CD8-positive, alpha-beta memory T cell (primary cell): ENCODE data around the gene NEK2. TPM values are rescaled to one million over a fixed set of nuclear protein-coding genes. Genes with fewer than 3 reads are reported as not detected.
"Not testable (repeated sequence)": the region's sequence is repeated elsewhere in the genome, so short reads cannot be mapped to it uniquely, and the experiment has no call there.

Experiments used
- CTCF ChIA-PET: fragments of 350-600 bp; sonication (Branson Sonifier 250); formaldehyde crosslinking; loops from one replicate; lab custom pipeline; 2021; ENCODE audit warnings: antibody characterized with exemption; lab: Charles Lee
- POLR2A ChIA-PET: fragments of 350-600 bp; sonication (Branson Sonifier 250); formaldehyde crosslinking; loops from one replicate; lab custom pipeline; 2021; ENCODE audit warnings: antibody characterized with exemption; lab: Charles Lee
- DNase-seq, 5 donors: peaks; one replicate each; pipeline versions ENCODE4 v3.0.0 to v3.0.0-alpha.2; 2020 to 2022; ENCODE audit warnings: mixed read lengths in 1 of 5
- H3K27ac ChIP-seq: one replicate; pipeline ENCODE4 v1.7.0; 2013; ENCODE audit warnings: low read depth, mild to moderate bottlenecking, low read length, moderate library complexity
- H3K27me3 ChIP-seq: 2 replicates; pipeline ENCODE4 v1.7.0; 2013; ENCODE audit warnings: low read length, mild to moderate bottlenecking; ENCODE audit not compliant: insufficient read depth, poor library complexity, severe bottlenecking
- H3K36me3 ChIP-seq: 2 replicates; pipeline ENCODE4 v1.7.0; 2013; ENCODE audit warnings: mild to moderate bottlenecking, low read length, moderate library complexity; ENCODE audit not compliant: insufficient read depth
- H3K4me1 ChIP-seq: 2 replicates; pipeline ENCODE4 v1.7.0; 2013; ENCODE audit warnings: mild to moderate bottlenecking, low read length, moderate library complexity; ENCODE audit not compliant: insufficient read depth
- H3K4me3 ChIP-seq: 2 replicates; pipeline ENCODE4 v1.7.0; 2013; ENCODE audit warnings: mild to moderate bottlenecking, low read length
- H3K9me3 ChIP-seq: 2 replicates; pipeline ENCODE4 v1.7.0; 2013; ENCODE audit warnings: mild to moderate bottlenecking, low read length
- H3K27ac Mint-ChIP-seq, 8 donors: one replicate each; pipeline ENCODE4 v1.8.0; 2020 to 2021; ENCODE audit warnings: mixed read lengths in 8 of 8, mild to moderate bottlenecking in 6 of 8, inconsistent platforms in 3 of 8, moderate library complexity in 3 of 8
- H3K27me3 Mint-ChIP-seq, 2 donors: one replicate each; pipeline ENCODE4 v1.8.0; 2020 to 2021; ENCODE audit warnings: mixed read lengths in 2 of 2, mild to moderate bottlenecking in 1 of 2, moderate library complexity in 1 of 2
- H3K36me3 Mint-ChIP-seq, 3 donors: one replicate each; pipeline ENCODE4 v1.8.0; 2020 to 2021; ENCODE audit warnings: mixed read lengths in 3 of 3, inconsistent platforms in 1 of 3, mild to moderate bottlenecking in 1 of 3
- H3K4me1 Mint-ChIP-seq, 3 donors: one replicate each; pipeline ENCODE4 v1.8.0; 2020 to 2021; ENCODE audit warnings: mixed read lengths in 3 of 3, inconsistent platforms in 1 of 3, mild to moderate bottlenecking in 1 of 3
- H3K4me3 Mint-ChIP-seq, 7 donors: one replicate each; pipeline ENCODE4 v1.8.0; 2020 to 2021; ENCODE audit warnings: mixed read lengths in 7 of 7, mild to moderate bottlenecking in 6 of 7, moderate library complexity in 4 of 7, inconsistent platforms in 2 of 7
- H3K9me3 Mint-ChIP-seq, 5 donors: one replicate each; pipeline ENCODE4 v1.8.0; 2020 to 2022; ENCODE audit warnings: mixed read lengths in 5 of 5, mild to moderate bottlenecking in 3 of 5, moderate library complexity in 2 of 5, inconsistent platforms in 1 of 5
- polyA plus RNA-seq: library from polyadenylated mRNA; unstranded; fragments of 300-500 nt; fragmentation: Illumina TruSeq; gene quantifications from one replicate; pipeline ENCODE4 v1.2.3, GENCODE V29; 2021
- total RNA-seq, 2 experiments: library from RNA; stranded (reverse); gene quantifications; one replicate each; pipeline ENCODE4 v1.2.3, GENCODE V29; 2021

The NEK2 gene
- total and polyA plus RNA-seq, 3 experiments from 2014 or later = 0.51 to 14.8 (median 14.1) TPM

- Mint-ChIP-seq H3K4me3 (no peak overlapping the region), H3K36me3 (no peaks in the 10 kb centered on the region), H3K4me1 (peaks cover 11 to 14% (median 12%) of the 10 kb centered on the region in 3 donors), H3K27ac (no peak overlapping the region), H3K9me3 (no peaks in the 10 kb centered on the region), H3K27me3 (peaks cover 0 to 4% of the 10 kb centered on the region in 2 donors)
- DNase-seq = no peak
- no peaks in the 10 kb centered on the region for H3K27me3 ChIP-seq
- H3K36me3 ChIP-seq = no peaks in the 10 kb centered on the region
- ChIA-PET POLR2A (no interaction called here), CTCF (no interaction called here)
- H3K27ac ChIP-seq = no peak overlapping the region
- H3K4me1 ChIP-seq = no peaks in the 10 kb centered on the region
- no peaks in the 10 kb centered on the region for H3K9me3 ChIP-seq
- H3K4me3 ChIP-seq = no peak overlapping the region
These were observed 35.2 kb downstream of the NEK2 start for GRCh38 chr1:211640301-211640630.

DNA sequence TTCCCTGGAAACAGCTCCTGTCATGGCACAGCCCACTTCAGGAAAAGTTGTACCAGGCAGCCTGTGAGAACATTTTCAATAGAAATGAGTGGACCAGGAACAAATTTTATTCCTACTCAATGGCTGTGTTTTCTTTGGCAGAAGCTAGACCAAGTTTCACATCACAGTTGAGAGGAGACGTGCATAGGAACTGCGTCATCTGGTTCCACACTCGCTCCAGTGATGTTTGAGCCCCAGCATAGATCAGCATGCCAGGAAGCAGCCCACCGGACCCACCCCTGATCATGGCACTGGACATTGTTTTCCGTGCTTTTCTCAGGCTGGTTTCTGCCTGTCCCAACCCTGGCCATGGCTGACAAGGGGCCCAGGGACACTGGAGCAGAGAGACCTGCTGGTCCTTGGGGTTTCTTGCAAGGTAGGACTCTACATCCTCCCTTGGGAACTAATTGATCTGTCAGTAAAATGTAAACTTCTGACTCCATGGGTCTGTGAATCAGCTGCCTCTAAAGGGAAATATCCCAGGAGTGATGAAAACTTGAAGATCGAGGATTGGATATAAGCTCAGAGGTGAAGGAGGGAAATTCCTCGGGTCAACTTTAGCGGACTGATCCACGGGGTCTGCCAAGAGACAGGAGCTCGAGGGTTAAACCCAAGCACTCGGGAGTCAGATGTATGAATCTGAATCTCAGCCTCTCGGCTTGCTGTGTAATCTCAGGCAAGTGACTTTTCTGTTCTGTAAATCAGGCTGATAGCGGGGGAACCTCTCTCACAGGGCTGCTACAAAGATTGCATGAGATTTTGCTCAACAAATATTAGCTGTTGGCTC is 35.7 kb downstream of the NEK2 start:
- no peak overlapping the region for H3K4me3 Mint-ChIP-seq
- DNase-seq = no peak
- no peaks in the 10 kb centered on the region for H3K4me1 ChIP-seq

DNA sequence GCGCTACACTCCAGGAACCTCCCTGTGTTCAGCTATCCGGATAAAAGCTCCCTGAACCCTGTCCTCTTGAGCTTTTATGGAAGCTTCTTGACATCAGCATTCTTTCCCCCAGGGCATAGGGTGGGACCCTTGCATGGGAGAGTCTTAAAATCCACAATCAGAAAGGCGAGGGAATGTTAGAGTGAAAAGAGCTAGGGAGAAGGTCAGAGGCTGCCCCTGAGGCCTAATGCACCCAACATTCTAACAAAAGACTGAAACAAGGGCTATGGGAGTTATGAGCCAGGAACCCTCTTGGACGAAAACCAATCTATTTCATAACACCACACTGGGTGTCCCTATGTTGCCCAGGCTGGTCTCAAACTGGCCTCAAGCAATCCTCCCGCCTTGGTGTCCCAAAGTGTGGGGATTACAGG is 36.7 kb downstream of the NEK2 start:
- POLR2A ChIA-PET = no interaction called here
- no peak overlapping the region for H3K27ac Mint-ChIP-seq
- no peaks in the 10 kb centered on the region for H3K36me3 Mint-ChIP-seq

More for the DNA sequence above, 35.7 kb downstream of the NEK2 start:
- H3K27me3 Mint-ChIP-seq = peaks cover 0 to 4% of the 10 kb centered on the region in 2 donors
- no peaks in the 10 kb centered on the region for H3K36me3 Mint-ChIP-seq
- no peak overlapping the region for H3K27ac Mint-ChIP-seq
- H3K4me3 ChIP-seq = no peak overlapping the region
- no peaks in the 10 kb centered on the region for H3K27me3 ChIP-seq
- no peaks in the 10 kb centered on the region for H3K9me3 Mint-ChIP-seq
- peaks cover 11 to 14% (median 12%) of the 10 kb centered on the region in 3 donors for H3K4me1 Mint-ChIP-seq
- no peak overlapping the region for H3K27ac ChIP-seq
- no peaks in the 10 kb centered on the region for H3K36me3 ChIP-seq
- ChIA-PET CTCF (no interaction called here), POLR2A (no interaction called here)
- H3K9me3 ChIP-seq = no peaks in the 10 kb centered on the region

DNA sequence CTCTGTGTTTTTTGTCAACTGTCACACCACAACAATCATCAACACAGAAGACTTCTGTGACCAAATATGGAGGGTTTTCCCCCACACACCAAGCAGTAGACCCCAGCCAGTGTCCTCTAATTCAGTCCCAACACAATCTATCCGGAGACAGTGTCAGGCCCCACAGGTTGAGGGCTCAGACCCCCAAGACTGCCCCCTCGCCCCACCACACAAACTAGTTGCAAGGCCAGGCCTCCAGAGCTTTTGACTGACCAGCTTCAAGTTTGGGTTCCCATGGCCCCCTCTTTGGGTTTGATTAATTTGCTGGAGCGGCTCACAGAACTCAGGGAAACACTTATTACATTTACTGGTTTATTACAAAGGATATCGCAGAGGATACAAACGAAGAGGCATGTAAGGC is 37.2 kb downstream of the NEK2 start:
- H3K27ac Mint-ChIP-seq = no peak overlapping the region
- H3K4me1 ChIP-seq = no peaks in the 10 kb centered on the region
- no peaks in the 10 kb centered on the region for H3K9me3 ChIP-seq
- no peaks in the 10 kb centered on the region for H3K36me3 ChIP-seq
- peaks cover 0 to 4% of the 10 kb centered on the region in 2 donors for H3K27me3 Mint-ChIP-seq
- CTCF ChIA-PET = no interaction called here
- H3K4me3 ChIP-seq = no peak overlapping the region
- H3K36me3 Mint-ChIP-seq = no peaks in the 10 kb centered on the region
- POLR2A ChIA-PET = no interaction called here
- no peaks in the 10 kb centered on the region for H3K9me3 Mint-ChIP-seq
- no peak for DNase-seq
- H3K4me3 Mint-ChIP-seq = no peak overlapping the region
- H3K27me3 ChIP-seq = no peaks in the 10 kb centered on the region
- no peak overlapping the region for H3K27ac ChIP-seq
- H3K4me1 Mint-ChIP-seq = peaks cover 3 to 6% (median 4%) of the 10 kb centered on the region in 3 donors

More for the DNA sequence above, 36.7 kb downstream of the NEK2 start:
- no peaks in the 10 kb centered on the region for H3K36me3 ChIP-seq
- CTCF ChIA-PET = no interaction called here
- no peak for DNase-seq
- H3K4me3 Mint-ChIP-seq = no peak overlapping the region
- no peak overlapping the region for H3K4me3 ChIP-seq
- H3K9me3 ChIP-seq = no peaks in the 10 kb centered on the region
- H3K4me1 ChIP-seq = no peaks in the 10 kb centered on the region
- H3K4me1 Mint-ChIP-seq = peaks cover 8 to 11% (median 8%) of the 10 kb centered on the region in 3 donors
- no peaks in the 10 kb centered on the region for H3K27me3 ChIP-seq
- no peaks in the 10 kb centered on the region for H3K9me3 Mint-ChIP-seq
- peaks cover 0 to 4% of the 10 kb centered on the region in 2 donors for H3K27me3 Mint-ChIP-seq
- H3K27ac ChIP-seq = no peak overlapping the region

DNA sequence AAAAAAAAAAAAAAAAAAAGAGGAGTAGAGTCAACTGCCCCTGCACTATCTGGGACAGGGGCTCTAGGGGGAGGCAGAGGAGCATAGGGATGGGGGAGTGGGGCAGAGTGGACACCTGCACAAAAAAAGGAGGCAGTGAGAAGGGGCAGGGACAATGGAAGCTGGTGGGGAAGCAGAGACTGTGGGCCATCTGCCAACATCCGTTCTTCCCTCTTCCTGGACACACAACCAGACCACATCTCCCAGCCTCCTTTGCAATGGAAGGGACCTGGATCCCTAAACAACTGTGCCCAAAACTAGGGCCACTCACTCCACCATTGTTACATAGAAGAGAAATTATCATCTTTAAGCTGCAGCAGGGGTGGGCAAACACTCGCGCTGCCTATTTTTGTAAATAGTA is 38.4 kb downstream of the NEK2 start:
- Histone ChIP-seq H3K36me3 (no peaks in the 10 kb centered on the region), H3K4me3 (no peak overlapping the region), H3K27me3 (no peaks in the 10 kb centered on the region), H3K27ac (no peak overlapping the region), H3K4me1 (no peaks in the 10 kb centered on the region), H3K9me3 (no peaks in the 10 kb centered on the region)
- DNase-seq = no peak
- Mint-ChIP-seq H3K27me3 (peaks cover 0 to 4% of the 10 kb centered on the region in 2 donors), H3K4me1 (no peaks in the 10 kb centered on the region), H3K27ac (no peak overlapping the region), H3K9me3 (no peaks in the 10 kb centered on the region), H3K4me3 (no peak overlapping the region), H3K36me3 (no peaks in the 10 kb centered on the region)
- ChIA-PET POLR2A (no interaction called here), CTCF (no interaction called here)

DNA sequence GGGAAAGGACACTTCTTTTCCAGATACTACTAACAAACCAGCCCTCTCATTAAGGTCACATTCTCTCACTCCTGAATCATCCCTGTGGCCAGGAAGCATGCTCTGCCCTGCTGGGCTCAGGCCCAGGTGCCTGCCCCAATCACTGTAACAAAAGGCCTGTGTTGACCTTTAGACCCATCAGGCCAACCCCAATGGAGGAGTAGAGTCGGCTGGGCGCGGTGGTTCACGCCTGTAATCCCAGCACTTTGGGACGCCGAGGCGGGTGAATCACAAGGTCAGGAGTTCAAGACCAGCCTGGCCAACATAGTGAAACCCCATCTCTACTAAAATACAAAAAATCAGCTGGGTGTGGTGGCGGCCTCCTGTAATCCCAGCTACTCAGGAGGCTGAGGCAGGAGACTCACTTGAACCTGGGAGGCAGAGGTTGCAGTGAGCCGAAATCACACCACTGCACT is 38.8 kb downstream of the NEK2 start:
- H3K9me3 Mint-ChIP-seq, H3K36me3 ChIP-seq, POLR2A ChIA-PET, H3K4me1 ChIP-seq, H3K4me1 Mint-ChIP-seq, H3K9me3 ChIP-seq, DNase-seq, H3K36me3 Mint-ChIP-seq, H3K27me3 ChIP-seq, H3K27ac ChIP-seq, H3K4me3 Mint-ChIP-seq, CTCF ChIA-PET, H3K4me3 ChIP-seq, H3K27ac Mint-ChIP-seq, H3K27me3 Mint-ChIP-seq: not testable (repeated sequence)

- no peak for DNase-seq
- no peak overlapping the region for H3K27ac ChIP-seq
- POLR2A ChIA-PET = no interaction called here
- CTCF ChIA-PET = no interaction called here
- H3K4me3 ChIP-seq = no peak overlapping the region
- Mint-ChIP-seq H3K36me3 (no peaks in the 10 kb centered on the region), H3K27me3 (peaks cover 0 to 8% of the 10 kb centered on the region in 2 donors), H3K4me3 (no peak overlapping the region), H3K27ac (no peak overlapping the region), H3K9me3 (no peaks in the 10 kb centered on the region), H3K4me1 (no peaks in the 10 kb centered on the region)
- no peaks in the 10 kb centered on the region for H3K36me3 ChIP-seq
- H3K27me3 ChIP-seq = no peaks in the 10 kb centered on the region
- H3K4me1 ChIP-seq = no peaks in the 10 kb centered on the region
- no peaks in the 10 kb centered on the region for H3K9me3 ChIP-seq
These were observed 39.7 kb downstream of the NEK2 start for GRCh38 chr1:211635597-211636205.

DNA sequence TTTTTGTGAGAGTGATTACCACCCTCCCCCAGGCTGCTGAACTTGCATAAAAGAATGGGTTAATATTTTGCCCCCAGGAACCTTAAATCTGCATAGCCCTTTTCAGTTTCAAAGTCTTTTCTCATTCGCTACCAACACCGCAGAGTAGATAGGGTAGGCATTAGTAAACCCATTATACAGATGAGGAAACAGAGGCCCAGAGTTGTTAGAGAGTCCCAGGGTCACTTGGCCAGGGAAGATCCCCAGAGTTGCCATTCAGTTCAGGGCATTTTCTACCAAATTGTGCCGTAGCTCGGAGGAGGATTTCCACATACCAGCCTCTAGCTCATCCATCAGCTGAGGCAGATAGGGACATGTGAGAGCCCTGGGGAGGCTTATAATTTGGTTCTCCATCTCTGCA is 40.5 kb downstream of the NEK2 start:
- H3K9me3 Mint-ChIP-seq = no peaks in the 10 kb centered on the region
- Histone ChIP-seq H3K27me3 (no peaks in the 10 kb centered on the region), H3K36me3 (no peaks in the 10 kb centered on the region), H3K27ac (no peak overlapping the region), H3K4me1 (no peaks in the 10 kb centered on the region), H3K4me3 (no peak overlapping the region), H3K9me3 (no peaks in the 10 kb centered on the region)
- H3K27me3 Mint-ChIP-seq = peaks cover 0 to 8% of the 10 kb centered on the region in 2 donors
- DNase-seq = no peak
- H3K27ac Mint-ChIP-seq = no peak overlapping the region
- no peaks in the 10 kb centered on the region for H3K4me1 Mint-ChIP-seq
- H3K36me3 Mint-ChIP-seq = no peaks in the 10 kb centered on the region
- no peak overlapping the region for H3K4me3 Mint-ChIP-seq
- ChIA-PET CTCF (no interaction called here), POLR2A (no interaction called here)
